Skin epidermis (tissue), 12 donors: Measurements from ENCODE around the gene MAP4K3.
"Not testable (repeated sequence)": the region's sequence is repeated elsewhere in the genome, so short reads cannot be mapped to it uniquely, and the experiment has no call there.

ENCODE experiments used
- H3K27ac ChIP-seq, 21 experiments: fragments of 200-600 bp; sonication (generic) in 11 of 21; one replicate each; pipeline ENCODE4 v1.5.0; 2020; ENCODE audit warnings: mild to moderate bottlenecking in 3 of 21, inconsistent platforms in 2 of 21, moderate library complexity in 2 of 21
- H3K4me3 ChIP-seq, 7 experiments: fragments of 200-600 bp; sonication (generic) in 2 of 7; one replicate each; pipeline ENCODE4 v1.5.0; 2020; ENCODE audit warnings: inconsistent platforms in 2 of 7, mild to moderate bottlenecking in 2 of 7, moderate library complexity in 1 of 7

Gene MAP4K3

DNA sequence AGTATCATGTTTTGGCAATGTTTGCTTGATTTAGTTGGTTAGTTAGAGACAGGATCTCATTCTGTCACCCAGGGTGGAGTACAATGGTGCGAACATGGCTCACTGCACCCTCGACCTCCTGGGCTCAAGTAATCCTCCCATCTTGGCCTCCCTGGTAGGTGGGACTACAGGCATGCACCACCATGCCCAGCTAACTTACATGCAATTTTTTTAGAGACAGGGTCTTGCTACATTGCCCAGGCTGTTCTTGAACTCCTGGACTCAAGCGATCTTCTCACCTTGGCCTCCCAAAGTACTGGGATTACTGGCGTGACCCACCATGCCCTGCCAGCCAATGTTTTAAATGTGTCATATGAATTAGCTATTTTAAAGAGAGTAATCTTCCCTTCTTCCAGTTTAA is 177.0 kb downstream of the MAP4K3 start:
- Histone ChIP-seq H3K27ac (no peak overlapping the region), H3K4me3 (no peak overlapping the region)

DNA sequence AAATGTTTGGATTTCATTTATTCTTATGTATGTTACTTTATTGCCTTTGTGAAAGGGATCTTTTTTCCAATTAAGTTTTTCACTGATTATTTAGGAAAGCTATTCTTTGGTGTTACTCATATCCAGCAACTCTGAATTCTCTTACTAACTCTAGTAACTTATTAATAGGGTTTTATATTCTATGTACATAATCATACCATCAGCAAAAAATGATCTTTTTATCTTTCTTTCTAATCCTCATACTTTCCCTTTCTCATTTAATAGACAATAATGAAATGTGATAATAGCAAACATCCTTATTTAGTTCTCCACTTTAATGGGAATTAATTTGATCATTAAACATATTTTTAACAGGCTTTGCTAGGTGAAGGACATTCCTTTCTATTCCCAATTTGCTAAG is 181.0 kb downstream of the MAP4K3 start:
- Histone ChIP-seq H3K4me3 (no peak overlapping the region), H3K27ac (no peak overlapping the region)

DNA sequence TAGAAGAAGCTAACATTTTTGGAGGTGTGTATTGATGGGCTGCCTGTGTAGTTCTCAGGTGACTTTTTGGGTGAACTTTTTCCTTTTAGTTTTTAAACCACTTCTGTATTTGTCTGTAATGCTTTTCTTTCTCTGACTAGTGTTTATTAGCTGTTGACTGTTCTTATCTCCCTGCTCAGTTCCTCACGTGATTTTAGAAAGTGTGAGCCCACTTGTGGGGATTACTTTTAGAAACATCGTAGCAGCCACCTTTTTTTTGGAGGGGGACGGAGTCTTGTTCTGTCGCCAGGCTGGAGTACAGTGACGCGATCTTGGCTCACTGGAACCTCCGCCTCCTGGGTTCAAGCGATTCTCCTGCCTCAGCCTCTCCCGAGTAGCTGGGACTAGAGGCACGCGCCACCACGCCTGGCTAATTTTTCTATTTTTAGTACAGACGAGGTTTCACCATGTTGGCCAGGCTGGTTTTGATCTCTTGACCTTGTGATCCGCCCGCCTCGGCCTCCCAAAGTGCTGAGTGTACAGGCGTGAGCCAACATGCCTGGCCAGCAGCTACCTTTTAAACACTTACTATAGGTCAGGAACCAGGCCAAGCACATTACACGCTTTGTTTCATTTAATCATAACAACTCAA is 184.1 kb downstream of the MAP4K3 start:
- H3K27ac ChIP-seq = no peak overlapping the region

DNA sequence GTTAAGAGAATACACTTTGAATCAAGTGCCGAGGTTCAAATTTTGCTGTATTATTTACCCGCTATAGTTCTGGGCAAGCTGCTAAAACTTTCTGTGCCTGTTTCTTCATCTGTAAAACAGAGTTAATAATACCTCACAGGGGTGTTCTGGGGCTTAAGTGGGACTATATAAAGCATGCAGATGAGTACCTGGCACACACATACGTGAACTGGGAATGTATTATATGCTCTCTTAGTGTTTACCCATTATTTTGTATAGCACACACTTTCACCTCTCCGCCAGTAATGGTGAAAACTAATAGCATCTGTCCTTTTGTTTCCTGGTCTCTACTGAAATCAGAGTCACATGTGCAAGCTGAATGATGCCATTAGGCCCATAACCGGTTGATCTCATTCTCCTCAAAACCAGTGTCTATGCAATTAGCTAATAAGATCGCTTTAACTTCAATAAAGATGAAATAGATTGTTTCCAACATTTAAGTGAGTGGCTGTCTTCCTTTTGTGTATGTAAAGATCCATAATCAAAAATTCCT is 189.5 kb downstream of the MAP4K3 start:
- no peak overlapping the region for H3K4me3 ChIP-seq
- H3K27ac ChIP-seq = no peak overlapping the region

More for the DNA sequence above, 184.1 kb downstream of the MAP4K3 start:
- no peak overlapping the region for H3K4me3 ChIP-seq

DNA sequence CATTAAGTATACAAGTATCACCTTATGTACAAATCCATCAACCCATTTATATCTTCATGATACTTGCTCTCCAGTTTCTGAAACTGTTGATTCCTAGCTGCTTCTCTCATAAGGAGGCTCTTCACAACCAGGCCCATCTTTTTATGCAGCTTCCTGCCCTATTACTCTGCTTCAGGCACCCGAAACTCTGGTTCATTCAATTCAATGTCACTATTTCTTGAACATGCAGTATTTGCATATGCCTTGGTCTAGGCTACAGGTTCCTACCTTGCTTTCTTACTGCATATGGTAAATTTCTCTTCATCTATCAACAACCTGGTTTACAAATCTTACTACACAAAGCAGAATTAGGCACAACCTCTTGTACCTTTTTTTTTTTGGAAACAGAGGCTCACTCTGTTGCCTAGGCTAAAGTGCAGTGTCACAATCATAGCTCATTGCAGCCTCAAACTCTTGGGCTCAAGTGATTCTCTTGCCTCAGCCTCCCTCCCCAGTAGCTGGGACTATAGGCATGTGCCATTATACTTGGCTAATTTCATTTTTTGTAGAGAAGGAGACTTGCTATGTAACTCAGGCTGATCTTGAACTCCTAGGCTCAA is 190.6 kb downstream of the MAP4K3 start:
- Histone ChIP-seq H3K4me3 (no peak overlapping the region), H3K27ac (no peak overlapping the region)

DNA sequence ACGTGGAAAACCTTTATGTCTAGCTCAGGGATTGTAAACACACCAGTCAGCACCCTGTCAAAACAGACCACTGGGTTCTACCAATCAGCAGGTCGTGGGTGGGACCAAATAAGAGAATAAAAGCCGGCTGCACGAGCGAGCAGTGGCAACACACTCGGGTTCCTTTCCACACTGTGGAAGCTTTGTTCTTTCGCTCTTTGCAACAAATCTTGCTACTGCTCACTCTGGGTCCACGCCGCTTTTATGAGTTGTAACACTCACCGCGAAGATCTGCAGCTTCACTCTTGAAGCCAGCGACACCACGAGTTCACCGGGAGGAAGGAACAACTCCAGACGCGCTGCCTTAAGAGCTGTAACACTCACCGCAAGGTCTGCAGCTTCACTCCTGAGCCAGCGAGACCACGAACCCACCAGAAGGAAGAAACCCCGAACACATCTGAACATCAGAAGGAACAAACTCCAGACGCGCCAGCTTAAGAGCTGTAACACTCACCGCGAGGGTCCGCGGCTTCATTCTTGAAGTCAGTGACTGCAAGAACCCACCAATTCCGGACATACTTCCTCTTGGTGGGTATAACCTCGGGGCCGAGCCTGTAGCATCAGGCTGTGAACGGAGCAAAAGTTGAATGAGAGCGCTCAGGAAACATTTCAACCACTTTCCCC is 192.0 kb downstream of the MAP4K3 start:
- H3K27ac ChIP-seq = not testable (repeated sequence)
- peak overlapping the region in 2 of 7 experiments; percentile 2 to 10 for H3K4me3 ChIP-seq

DNA sequence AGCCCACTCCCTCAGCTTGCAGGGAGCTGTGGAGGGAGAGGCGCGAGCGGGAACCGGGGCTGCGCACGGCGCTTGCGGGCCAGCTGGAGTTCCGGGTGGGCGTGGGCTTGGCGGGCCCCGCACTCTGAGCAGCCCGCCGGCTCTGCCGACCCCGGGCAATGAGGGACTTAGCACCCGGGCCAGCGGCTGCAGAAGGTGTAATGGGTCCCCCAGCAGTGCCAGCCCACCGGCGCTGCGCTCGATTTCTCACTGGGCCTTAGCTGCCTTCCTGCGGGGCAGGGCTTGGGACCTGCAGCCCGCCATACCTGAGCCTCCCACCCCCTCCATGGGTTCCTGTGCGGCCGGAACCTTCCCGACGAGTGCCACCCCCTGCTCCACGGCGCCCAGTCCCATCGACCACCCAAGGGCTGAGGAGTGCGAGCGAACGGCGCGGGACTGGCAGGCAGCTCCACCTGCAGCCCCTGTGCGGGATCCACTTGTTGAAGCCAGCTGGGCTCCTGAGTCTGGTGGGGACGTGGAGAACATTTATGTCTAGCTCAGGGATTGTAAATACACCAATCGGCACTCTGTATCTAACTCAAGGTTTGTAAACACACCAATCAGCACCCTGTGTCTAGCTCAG is 192.7 kb downstream of the MAP4K3 start:
- H3K27ac ChIP-seq = not testable (repeated sequence)
- H3K4me3 ChIP-seq = peak overlapping the region in 4 of 7 experiments; percentile 5 to 32 (median 17)

DNA sequence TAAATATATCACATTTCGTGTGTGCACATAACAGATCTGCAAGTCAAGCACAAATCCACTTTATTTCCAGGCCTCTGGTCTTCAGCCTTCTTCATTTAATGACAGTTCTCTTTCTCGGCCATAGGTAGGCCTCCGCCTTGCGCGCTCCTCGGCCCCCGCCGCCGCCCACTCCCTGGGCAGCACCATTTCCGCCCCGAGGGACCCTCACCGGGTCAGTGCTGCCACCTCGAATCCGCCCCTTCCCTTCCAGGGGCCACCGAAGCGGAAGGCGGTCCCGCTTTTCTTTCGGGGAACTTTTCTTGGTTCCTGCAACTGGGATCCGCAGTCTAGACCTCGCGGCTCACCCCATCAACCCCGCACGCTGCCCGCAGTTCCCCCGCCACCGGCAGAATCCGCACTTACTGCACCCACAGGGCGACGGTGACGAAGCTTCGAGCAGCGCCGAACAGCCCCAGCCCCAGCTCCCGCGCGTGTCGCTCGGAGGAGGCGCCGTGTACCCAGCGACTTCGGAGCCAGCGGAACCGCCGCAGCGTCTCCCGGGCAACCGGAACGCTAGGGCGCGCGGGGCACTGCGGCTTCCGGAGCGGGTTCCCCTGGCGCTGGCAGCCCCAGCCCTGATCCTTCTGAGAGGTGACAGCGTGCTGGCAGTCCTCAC is 193.5 kb downstream of the MAP4K3 start, which contains the start of gene CDKL4:
Gene CDKL4 (minus strand): TSS at position 502 of the 655 bp plus-strand sequence.
- peak within 1 kb of the TSS in 1 of 21 experiments; percentile 42 for H3K27ac ChIP-seq
- H3K4me3 ChIP-seq = peak within 1 kb of the TSS in 6 of 7 experiments; percentile 5 to 32 (median 19)

DNA sequence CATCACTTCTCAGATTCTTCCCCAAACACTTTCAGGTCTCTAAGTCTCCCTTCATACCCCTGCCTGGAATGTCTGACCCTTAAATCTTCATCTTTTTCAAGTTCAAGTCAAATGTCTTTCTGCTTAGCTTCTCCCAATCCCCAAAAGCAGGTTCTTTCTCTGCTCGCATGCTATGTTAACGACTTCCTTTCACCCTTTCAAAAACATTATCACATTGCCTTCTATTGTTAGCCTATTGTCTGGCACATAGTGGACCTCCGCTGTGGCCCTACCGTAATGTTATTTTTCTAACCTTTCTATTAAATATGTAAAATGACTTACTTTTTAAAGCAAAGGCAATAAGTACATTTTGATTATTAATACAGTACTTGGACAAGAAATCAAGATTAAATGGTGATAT is 195.5 kb downstream of the MAP4K3 start:
- Histone ChIP-seq H3K4me3 (no peak overlapping the region), H3K27ac (no peak overlapping the region)

DNA sequence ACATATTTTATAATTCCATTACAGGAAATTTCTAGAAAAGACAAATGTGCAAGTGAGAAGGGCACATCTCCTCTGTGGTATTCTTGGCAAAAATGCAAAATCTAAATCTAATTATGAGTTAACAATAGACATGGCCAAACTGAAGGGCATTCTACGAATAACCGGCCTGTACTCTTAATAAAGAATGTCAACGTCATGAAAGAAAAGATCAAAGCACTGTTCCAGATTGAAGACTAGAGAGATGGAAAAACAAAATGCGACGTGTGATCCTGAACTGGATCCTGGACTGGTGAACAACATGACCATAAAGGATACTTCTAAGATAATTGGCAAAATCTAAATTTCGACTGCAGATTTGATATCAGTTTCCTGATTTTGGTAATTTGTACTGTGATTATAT is 196.3 kb downstream of the MAP4K3 start:
- H3K27ac ChIP-seq = no peak overlapping the region
- H3K4me3 ChIP-seq = no peak overlapping the region

DNA sequence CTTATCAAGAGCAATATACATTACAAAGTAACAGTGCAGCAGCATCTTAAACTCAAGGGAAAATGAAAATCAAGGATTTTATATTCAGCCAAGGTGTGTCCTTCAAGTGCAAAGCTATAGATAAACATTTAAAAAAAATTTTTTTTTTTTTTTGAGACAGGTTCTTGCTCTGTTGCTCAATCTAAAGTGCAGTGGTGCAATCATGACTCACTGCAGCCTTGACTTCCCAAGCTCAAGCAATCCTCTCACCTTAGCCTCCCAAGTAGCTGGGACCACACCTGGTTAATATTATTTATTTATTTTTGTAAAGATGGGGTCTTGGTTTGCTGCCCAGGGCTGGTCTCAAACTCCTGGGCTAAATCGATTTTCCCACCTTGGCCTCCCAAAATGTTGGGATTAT is 202.3 kb downstream of the MAP4K3 start:
- no peak overlapping the region for H3K27ac ChIP-seq
- no peak overlapping the region for H3K4me3 ChIP-seq

DNA sequence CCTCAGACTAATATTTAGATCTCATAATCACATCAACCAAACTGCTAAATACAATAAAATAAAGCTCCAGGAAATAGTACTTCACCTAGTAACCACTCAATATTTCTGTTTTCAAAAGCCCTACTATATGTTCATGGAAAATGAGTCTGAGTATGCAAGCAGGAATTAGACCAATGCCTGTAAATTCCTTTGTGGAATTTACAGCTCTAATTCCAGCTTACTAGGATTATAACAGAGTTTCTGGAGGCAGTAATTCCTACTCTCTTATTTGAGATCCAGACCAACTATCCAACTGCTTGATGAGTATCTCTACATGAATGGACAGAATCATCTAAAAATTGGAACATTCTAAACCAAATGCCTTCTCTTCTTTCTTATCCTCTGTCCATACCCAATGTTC is 204.9 kb downstream of the MAP4K3 start:
- no peak overlapping the region for H3K4me3 ChIP-seq
- H3K27ac ChIP-seq = no peak overlapping the region

DNA sequence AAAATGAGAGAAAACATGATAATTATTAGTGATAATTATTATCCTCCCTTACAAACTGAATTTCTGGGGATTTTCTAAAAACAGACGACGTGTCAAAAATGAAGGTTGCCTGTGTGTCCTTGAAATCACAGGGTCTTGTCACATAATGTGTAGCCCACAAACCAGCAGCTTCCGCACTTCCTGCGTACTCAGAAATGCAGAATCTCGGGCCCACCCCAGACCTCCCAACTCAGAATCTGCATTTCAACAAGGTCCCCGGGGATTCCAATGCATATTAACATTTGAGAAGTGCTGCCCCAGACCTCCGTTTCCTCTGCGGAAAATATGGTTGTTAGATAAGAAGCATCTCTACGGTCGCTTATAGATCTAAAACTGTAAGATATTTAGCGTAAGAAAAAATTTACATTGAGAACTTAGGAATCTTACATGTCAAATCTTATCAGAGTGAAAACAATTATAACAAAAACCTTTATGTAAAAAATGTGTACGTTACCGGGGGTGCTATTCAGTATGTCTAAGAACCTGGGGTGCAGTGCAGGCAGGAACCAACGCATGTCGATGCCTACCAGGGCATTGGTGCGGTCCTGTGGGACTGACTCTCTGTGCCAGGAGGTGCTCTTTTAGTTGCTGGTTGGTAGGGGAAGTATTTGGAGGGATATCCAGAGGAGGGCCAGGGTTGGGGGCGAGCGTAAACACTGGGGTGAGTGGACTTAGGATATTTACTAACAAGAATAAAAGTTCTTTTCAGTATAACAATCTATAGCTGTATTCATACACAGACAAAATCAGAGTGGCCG is 208.5 kb downstream of the MAP4K3 start:
- Histone ChIP-seq H3K27ac (peak overlapping the region in 1 of 21 experiments; percentile 10), H3K4me3 (peak overlapping the region in 2 of 7 experiments; percentile 6 to 18)

DNA sequence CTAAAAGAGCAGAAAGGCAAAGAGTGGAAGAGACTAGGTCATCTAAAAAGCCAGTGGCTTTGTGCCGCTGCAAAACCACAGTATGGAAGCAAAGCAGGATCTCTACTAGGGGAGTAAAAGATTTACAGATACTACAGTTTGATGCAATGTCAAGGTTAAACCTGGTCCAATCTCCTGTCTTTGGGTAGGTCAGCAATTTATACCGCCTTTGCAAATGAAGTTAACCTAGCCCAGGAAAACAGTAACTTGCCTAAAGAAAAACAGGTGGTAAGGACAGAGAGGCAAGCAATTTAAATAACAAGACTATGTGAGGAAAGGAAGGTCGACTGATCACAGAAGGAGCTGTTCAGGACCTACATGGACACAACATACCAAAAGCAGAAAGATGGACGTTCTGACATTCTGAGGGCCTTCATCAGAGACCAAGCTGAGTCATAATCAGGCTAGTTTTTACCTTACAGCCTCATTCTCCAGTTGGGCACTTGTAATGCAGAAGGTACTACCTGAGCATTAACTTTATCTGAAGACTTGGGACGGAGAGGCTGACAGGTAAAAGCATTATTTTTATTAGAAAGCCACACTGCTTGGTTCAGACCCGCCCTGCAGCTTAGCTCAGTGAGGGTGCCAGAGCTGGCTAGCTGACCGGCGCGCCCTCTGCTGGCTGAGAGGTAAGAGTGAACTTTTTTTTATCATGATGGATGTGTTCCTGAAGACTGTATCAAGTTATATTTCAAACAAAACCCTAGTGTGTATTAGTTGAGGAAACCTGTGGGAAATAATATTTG is 209.3 kb downstream of the MAP4K3 start:
- Histone ChIP-seq H3K27ac (peak overlapping the region in 2 of 21 experiments; percentile 10 to 28), H3K4me3 (peak overlapping the region in 2 of 7 experiments; percentile 6 to 18)

DNA sequence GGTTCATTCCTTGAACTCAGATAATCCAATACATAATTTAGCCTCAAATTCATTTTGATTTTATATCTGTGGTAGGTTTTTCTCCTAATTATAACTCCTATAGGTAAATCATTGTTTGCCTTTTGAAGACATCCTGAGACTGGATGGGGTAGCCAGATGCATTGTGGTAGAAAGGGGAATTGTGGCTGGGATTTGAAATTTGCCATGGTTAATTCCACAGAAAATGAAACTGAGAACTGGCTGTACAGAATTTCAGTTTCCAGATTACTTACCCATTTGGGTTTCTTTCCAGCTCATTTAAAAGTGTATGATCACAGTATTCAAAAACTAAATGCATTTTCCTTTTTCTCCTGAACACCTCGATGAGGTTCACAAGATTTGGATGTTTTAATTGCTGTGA is 211.5 kb downstream of the MAP4K3 start:
- Histone ChIP-seq H3K4me3 (no peak overlapping the region), H3K27ac (no peak overlapping the region)

DNA sequence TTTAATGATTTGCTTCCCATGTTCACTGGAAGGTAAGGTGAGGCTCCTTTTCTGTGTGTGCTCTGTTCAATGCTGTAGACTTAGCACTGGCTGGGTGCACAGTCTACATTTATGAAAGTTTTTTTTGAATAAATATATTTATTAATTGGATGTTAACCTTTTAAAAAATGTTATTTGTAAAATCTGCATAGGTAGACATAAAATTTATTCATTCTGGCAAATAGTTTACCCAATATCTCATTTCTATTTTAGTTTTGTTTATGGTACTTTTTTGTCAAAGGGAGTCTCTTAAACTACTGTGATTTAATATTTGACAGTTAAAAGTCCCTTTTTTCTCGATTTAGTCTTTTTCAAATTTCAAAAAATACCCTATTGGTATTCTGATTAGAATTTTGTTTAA is 213.2 kb downstream of the MAP4K3 start:
- no peak overlapping the region for H3K27ac ChIP-seq
- H3K4me3 ChIP-seq = no peak overlapping the region

DNA sequence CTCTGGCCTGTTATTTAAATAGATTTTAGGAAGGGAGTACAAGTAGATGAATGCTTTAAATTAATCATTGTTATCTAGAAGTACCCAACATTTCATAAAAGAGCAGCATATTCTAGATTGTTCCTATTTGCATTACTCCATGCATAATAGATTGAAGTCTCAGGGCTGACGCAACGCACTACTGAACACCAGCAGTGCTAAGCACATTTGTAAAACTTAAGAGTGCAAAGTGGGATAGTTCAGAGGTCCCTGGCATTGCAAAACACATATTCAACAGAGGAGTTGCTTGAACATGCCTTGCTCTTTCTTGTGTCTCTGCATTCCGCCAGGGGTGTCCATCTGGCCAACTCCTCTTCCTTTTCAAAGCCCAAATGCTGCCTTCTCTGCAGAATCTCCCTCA is 215.6 kb downstream of the MAP4K3 start:
- no peak overlapping the region for H3K4me3 ChIP-seq
- H3K27ac ChIP-seq = no peak overlapping the region

DNA sequence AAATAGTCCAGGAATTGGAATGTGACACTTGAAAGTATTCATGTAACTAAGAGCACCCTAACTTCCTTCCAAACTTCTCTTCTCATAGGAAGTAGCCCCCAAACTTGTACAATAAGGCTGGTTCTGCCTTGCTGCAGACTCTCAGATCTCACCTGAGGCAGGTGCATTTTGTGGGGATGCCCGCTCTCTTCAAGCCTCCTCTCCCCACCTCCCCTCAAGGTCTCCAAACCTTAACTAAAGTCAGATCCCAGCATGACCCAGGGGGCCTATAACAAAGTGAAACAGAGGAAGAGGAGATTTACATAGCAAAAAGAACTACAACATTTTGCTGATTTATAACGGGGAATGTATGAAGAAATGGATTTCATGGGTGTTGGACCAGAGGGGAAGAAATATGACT is 216.9 kb downstream of the MAP4K3 start:
- Histone ChIP-seq H3K4me3 (no peak overlapping the region), H3K27ac (no peak overlapping the region)
